Left kidney (tissue), 2 donors: Measurements from ENCODE around the gene CX3CR1. TPM values are rescaled to one million over a fixed set of nuclear protein-coding genes. Genes with fewer than 3 reads are reported as not detected.

ENCODE experiments used
- DNase-seq: peaks from one replicate; pipeline ENCODE4 v3.0.0-alpha.2; 2013
- polyA plus RNA-seq: library from polyadenylated mRNA; unstranded; fragments of 120-200 nt; gene quantifications from one replicate; pipeline ENCODE4 v1.2.1, GENCODE V29; 2013; ENCODE audit not compliant: insufficient read length

The CX3CR1 gene
- polyA plus RNA-seq, 1 donor = 4.7 TPM

DNA sequence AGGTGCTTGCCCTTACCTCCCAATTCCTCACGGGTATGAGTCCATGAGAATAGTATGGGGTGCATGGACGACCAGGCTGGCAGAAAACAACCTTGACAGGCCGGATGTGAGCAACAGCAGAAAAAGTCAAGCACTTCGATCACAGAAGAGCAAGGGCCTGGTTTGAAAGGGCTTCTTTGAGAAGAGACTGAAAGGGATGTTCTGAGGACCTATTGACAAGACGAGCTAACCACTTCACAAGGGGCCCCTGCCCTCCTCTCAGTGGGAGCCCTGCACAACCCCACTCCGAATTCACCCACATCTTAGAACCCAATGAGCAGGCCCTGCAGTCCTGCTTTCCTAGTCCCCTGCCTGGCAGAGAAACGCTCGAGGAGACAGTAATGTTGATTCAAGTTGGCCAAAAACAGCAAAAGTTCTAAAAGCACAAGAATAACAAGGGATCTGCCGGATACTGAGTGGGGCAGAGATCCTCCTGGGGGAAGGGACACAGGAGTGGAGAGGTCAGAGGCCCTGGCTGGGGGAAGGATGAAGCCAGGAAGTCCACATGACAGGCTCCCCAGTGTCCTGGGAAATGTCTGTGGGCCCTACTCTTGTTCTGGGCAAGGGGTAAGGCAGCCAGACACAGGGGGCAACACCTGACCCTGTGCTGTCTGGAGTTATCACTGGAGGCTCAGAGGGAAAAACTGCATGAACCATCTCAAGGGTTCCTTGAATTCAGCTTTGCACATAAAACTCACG is 14.8 kb upstream of the CX3CR1 start:
- DNase-seq = no peak

DNA sequence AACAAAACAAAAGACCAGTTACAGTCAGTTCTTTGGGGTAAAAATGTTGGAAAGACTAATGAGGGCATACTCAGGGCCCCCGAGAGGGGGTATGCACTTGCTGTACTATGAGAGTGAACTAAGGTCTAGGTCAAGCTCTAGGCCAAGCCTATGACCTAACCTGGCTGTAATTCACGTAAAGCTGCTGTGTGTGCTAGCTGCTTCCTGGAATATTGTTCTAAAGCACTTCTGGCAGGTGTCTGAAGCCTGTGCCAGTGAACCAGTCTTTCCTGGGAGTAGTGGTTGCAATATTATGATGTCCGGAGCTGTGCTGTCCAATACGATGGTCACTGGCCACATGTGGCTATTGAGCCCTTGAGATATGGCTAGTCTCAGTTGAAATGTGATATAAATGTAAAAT is 13.1 kb upstream of the CX3CR1 start:
- no peak for DNase-seq

DNA sequence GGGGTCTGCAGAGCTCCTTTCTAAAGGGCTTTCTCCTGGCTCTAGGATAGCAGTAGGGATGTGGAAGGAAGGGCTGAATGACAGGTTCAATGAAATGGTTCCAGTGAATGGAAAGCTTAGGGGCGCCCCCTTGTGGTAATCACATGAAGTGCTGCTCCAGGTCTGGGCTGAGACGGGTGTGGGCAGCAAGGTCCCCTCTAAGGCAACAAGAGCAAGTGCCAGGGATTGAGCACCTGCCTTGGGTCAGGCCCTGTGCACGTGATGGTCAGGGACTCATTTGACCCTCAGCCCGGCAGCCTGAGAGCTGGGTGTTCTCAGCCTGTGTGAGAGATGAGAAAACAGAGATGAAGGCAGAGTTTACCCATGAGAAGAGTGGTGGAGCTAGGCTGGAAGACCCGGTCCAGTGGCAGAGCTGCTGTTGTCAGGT is 12.1 kb upstream of the CX3CR1 start:
- DNase-seq = peak; percentile 31

DNA sequence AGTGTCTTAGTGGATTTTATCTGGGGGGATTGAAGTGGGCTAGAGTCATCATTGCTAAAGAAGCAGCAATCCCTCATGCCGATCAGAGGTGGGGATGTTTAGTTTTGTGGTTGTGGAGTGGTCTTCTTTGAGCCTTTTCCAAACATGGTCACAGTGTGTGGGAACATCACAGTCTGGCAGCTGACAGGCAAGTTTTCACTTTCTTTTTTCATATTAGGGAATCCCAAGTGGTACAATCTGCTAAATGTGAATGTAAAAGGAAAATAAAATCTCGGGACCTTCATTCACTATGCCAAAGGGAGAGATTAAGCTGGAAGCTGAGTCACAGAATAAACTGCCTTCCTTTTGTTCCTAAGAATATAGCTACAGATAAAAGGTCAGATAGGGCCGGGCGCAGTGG is 10.4 kb upstream of the CX3CR1 start:
- no peak for DNase-seq

DNA sequence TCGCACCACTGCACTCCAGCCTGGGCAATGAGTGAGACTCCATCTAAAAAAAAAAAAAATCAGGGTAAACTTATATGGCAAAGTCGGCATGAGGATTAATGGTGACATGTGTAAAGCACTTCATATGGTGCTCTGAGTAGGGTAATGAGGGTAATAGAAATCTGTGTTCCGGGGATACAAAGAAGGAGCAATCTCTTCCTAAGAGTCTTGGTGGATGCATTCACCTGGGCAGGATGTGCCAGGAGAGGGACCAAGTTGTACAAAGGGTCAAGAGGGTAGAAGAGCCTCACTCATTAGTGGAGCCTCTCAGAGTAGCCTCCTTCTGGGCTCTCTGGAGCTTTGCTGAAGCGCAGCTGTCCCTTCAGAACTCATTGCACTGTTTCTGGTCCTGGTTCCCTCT is 9.3 kb upstream of the CX3CR1 start:
- DNase-seq = no peak

DNA sequence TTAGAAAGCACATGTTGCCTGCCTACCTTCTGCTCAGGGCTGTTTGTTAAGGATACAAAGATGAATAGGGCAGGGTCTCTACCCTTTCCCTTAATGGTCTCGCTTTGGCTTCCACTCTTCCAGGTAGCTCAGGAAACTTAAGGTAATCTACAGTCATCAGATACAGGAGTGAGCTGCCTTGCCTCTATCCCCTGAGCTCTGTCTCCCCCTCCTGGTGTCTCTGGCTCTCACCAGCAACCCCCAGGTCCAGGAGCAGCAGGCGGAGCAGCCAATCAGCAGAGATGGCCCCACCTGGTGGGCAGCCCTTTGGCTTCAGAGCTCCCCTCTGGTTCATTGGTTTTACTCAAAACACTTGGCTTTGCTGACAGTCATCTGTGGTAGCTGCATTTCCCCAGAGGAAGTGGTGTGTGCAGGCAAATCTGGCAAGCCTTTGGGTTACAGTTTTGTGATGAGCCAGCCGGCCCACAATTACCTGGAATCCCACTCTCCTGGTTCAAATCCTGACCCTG is 8.5 kb upstream of the CX3CR1 start:
- peak; percentile 81 for DNase-seq

DNA sequence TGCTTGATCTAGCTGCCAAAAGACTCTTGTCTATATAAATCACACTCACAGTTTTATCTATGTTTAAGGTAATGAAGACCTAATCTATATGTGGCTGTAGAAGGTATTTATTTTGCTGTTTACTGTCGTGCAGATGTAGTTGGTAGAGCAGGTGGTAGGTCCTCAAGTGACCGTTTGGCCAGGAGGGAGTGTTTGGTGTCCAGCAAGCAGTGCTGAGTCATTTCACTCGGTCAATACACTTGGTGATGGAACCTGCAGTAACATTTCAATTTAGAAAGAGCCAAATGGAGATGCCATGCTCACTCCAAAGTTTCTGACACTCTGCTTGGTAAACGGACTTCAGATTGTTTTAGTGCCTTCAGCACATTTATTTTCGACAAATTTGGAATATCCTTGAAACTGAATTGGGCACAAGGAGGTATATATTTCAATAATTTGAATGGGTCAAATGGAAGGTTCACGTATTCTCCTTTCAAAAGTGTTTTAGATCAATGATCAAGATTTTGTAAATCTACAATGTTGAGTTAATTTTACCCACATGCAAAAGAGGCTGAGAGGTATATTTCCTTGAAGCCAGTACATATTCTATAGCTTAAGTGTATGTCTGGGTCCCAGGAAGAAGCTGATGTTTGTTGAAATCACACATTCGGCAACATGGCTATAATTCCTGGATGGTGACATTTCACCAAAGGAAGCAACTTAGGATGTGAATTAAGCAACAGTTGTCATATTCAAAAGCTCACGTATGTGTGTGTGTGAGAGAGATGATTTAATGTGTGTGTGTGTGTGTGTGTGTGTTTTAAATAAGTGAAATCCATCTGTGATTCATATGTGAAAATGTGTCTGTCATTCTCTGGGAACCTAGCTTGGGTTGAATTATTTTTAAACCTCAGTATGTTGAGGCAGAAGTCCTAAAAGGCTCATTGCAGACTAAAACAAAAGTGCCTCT is 7.7 kb upstream of the CX3CR1 start:
- DNase-seq = no peak

DNA sequence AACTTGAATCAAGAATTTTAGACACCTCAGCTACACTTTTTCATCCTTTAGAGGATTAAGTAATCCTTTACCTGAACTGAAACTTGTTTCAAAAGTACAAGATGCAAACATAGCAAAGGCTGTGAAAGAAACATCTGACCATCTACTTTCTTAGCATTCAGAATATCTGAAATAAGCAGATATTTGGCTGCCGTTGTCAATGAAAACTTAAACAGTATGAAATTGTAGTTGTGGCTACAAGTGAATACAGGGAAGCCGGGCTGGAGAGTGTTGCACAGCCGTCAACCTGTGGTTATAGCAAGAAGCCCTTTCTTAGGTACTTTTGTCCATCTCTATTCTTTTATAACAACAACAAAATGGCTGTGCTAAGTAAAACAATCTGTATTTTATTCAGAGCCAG is 6.9 kb upstream of the CX3CR1 start:
- no peak for DNase-seq

DNA sequence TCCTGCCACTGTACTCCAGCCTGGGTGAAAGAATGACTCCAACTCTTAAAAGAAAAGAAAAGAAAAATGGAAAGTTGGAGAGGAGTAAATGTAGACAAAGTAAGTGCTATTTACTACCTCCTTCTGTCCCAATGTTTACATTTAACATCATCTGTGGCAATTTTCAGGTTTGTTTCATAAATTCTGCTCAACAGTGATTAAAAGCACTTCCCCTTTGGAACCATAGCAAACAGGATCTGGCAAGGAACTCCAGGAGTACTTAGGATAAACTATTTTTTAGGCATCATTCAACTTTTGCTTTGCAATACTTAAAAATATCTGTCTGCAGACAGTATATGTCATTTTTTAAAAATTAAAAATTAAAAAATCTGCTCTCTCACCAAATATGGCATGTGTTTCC is 5.5 kb upstream of the CX3CR1 start:
- DNase-seq = no peak

DNA sequence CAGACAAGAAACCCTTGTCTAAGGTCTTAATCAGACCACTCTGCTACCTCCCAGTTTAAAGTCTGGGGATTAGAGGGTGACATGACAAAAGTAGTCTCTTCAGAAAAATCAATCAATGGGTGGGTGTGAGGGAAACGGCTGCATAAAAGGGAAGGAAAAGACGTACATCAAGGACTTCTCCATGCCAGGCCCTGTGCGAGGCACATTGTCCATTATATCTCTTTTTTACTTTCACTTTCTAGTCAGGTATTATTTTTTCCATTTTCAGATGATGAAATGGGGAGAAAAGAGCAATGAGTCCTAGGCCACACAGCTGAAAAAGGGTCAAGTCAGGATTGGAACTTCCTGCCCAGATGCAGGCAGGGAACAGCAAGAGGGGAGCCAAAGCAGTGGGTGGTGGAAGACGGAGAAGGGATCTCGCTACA is 4.6 kb upstream of the CX3CR1 start:
- DNase-seq = no peak

DNA sequence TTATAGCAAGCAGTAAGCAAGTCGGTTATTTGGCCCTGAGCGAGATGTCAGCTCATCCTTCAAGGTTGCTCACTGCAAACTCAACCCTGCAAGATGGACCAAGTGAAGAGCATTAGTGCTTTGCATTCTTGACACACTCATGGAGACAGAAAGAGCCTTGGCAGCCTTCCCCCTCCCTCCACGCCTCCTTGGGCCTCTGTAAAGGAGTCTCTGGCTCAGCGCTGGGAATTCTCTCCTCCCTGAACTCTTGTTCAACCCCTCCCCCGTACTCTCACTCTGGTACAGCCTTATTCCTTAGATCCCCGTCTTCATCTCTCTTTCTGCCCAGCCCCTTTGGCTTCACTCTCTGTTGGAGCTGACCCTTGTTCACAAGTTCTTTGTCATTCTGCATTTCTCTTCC is 2.2 kb upstream of the CX3CR1 start:
- no peak for DNase-seq

DNA sequence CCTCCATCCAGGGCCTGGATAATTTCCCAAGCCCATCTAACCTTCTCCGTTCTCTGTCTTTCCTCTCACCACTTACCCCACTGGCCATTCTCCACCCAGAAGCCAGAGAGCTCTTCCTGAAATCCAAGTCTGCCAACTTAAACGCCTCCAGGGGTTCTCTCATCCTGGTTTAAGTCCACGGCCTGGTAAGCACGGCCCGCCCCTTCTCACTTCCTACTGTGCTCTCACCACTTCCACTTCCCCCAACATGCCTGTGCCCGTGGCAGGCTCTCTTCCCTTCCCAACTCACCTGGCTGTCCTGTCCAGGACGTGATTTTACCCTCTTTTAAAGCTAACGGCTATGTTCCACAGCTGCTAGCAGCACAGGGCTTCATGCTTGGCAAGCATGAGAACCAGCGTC is 1.7 kb upstream of the CX3CR1 start:
- DNase-seq = no peak

DNA sequence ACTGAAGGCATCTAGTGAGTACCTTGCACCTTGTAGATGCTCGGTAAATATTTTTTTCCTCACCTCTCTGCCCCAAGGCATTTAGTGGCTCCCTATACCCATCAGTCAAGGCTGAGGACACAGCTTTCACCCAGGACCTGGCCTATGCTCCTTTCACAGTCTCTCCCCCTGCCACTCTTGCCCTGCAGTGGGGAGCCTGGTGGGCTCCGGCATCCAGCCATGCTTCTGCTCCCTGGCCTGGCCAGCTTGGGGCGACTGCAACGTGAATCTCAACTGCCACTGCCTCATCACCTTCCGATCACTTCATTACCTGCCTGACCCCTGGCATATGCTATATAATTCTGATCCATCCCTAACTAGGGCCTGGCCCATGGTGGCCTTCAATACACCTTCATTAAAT is 735 bp upstream of the CX3CR1 start:
- DNase-seq = no peak

DNA sequence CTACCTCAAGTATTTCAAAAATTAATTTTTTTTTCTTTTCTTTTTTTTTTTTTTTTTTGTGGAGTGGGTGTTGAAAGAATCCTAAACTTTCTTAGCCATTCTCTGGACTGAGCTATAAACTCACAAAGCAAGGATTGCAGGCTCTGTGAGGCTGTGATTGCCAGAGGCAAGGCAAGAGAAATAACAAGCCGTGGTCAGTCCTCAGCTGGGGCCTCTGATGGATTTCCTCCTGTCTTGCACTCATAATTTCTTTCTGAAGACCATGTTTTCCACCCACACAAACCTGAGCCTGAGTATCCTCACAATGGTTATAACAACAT is 1.3 kb downstream of the CX3CR1 start:
- no peak for DNase-seq

DNA sequence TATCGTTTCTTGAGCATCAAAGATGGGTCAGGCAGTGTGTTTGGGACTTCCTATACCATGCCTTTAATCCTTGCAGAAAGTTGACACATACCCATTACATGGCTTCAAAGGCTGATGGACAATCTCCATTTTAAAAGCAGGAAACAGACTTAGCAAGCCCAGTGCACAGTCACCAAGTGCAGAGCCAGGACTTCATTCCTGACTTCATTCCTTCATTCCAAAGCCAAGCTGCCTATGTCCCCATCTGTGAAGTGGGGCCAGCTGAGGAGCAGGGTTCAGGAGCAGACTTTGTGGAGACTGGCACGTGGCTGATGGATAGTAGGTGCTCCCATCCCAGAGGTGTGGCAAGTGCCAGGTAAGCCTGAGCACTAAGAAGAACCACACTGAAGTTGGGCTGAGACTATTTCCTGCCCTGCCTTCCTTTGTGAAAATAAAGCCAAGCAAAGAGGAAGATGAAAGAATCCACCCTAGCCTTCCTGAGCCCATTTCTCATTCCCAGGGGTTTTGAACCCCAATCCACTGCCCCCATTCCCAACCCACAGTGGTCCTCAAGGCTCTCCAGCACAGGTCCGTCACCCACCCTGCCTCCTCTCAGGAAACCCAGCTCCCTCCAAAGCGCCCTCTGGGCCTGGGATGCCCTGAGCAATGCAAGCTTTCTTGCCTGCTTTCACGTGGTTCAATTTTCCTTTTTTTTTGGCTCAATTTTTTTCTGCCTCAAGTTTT is 1.8 kb downstream of the CX3CR1 start:
- DNase-seq = no peak

DNA sequence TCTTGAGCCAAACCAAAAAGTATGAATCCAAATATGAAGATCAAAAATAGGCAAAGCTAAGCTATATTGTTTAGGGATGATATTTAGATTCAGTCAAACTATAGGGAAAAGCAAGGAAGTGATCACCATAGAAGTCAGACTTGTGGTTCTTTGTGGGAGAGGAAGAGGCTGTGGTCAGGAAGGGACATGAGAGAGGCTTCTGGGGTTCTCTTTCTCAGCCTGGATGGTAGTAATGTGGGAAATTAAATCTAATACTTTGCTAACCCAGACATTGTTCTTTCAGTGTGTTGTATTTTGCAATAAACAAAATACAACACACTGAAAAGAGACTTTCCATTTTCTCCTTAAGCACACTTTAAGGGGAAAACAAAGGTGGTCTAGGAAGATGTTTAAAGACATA is 3.1 kb downstream of the CX3CR1 start:
- DNase-seq = no peak

DNA sequence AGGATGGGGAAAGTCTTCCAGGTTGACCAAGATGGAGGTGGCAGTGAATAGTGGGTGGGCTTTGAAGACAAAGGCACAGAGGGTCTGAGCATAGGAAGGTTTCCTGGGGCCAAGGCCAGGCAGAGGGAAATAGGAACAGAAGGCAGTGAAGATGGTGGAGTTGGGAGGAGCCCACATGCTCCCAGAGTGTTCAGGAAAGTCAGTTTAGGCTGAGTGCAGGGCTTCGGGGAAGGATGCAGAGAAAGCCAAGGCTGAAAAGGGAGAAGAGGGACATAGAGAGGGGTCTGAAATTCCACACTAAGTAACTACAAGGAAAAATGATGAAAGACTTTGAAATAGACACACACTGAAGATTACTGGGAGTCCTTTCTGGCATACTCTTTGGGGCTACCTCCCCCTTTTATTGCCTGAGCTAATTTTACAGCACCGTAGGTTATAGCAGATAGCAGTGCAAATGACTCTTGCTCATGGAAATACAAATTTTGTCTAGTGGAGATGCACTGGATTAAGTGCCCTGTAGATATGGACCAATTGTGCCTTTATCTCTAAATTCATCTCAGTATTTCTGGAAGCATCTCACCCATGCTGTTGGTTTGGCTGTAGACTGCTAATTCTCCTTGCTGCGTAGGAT is 3.8 kb downstream of the CX3CR1 start:
- no peak for DNase-seq

DNA sequence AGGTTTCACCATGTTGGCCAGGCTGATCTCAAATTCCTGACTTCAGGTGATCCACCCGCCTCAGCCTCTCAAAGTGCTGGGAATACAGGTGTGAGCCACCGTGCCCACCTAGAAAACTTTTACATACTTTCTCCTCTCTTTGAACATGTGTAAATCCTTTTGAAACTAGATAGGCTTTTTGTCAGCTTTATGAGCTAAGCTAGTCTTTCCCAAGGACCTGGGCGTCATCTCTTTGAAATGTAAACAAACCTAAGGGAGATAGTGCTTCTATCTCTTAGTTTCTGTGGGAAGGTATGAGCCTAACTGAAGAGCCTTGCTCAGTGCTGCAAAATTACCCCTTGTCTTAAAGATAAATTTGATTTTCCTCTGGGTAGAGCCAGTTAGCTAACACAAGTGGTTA is 4.8 kb downstream of the CX3CR1 start:
- DNase-seq = no peak

DNA sequence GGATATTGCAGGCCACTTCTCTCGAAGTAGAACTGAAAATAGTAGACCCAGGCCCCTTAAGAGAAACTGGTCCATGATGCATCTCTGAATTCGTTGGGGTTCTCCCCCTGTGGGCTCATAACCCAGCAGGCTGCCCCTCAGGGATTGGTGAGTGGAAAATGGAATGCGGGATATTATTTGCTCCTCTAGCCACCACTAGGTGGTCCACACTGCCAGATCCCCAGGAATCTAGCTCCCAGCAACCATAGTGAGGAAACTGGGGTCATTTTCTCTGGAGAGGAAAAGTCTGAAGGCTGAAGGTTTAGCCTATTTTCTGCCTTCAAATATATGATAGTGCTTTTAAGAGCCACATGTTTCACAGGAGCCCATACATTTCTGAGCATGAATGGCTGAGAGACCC is 6.7 kb downstream of the CX3CR1 start:
- DNase-seq = no peak

DNA sequence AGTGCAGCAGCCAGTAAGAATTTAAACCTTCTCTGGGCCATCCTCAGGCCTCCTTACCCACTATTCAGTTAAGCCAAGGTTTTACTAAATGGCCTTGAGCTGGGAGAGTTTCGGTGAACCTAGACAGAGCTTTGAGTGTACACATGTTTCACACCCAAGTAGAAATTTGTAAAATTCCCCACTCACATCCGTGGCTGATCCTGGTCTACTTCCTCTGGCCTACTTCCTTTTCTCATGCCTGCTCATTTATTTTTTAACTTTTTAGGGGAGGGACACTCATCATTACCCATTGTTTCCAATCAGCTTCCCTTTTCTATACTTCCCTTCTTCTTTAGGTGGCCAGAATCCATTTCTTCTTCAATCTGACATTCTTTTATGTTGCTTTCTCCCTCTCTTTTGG is 7.6 kb downstream of the CX3CR1 start:
- DNase-seq = no peak

DNA sequence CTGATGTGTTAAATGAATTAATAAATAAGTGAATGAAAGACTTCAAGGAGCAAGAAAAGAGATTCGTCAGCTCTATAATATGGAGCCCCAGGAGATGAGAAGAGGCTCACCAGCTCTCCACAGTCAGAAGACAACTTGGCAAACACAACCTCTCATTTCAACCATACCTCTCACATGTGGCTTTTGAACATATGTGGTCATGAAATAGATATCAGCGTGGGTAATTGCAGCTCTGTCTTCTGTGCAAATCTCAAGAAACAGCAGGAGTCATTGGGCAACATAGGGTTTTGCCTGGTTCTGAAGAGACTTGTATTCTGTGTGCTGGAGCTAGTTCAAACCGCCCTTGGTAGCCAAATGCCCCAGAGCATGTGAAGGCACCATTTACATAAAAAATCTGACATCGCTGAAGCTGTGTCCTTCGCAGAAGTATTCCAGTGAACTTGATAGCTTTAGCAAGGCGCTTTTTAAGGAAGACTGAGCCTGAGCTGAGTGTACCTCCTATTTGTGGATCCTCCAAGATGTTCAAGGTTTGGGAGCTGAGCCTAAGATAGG is 8.4 kb downstream of the CX3CR1 start:
- DNase-seq = no peak

DNA sequence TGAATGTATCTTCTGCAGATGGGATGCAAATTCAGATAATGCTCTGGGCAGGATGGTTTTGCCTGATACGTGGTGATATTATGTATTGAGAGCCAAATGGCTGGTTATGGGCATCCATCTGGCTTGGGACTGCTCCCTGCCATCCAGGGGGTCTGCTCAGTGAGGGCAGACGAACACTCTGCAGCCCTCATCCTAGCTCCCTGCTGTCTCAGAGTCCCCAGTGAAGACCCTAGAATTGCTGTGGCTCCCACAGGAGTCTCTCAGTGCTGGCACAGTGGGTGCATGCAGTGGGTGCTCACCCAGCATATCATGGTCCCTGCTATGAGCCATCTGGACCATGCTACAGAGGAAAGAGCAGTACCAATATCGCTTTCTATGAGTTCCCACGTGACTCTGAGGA is 10.3 kb downstream of the CX3CR1 start:
- DNase-seq = no peak
